Kidney (tissue), 14 donors: ENCODE measurements around the gene MFAP4. TPM values are rescaled to one million over a fixed set of nuclear protein-coding genes. Genes with fewer than 3 reads are reported as not detected.

ENCODE experiments used
- DNase-seq, 5 donors: peaks; one replicate each; pipeline ENCODE4 v3.0.0-alpha.2; 2013 to 2020
- FAIRE-seq: peaks from 2 replicates; lab custom pipeline; 2012; peaks lifted over from hg19 to GRCh38; lab: Jason Lieb, UNC
- H3K27ac ChIP-seq, 2 donors: one replicate each; pipeline ENCODE4 v1.7.0; 2013; ENCODE audit warnings: low read depth in 2 of 2, low read length in 2 of 2, inconsistent platforms in 1 of 2
- H3K27me3 ChIP-seq: one replicate; pipeline ENCODE4 v1.7.1; 2013; ENCODE audit warnings: low read length, inconsistent platforms; ENCODE audit not compliant: control insufficient read depth, insufficient read depth
- H3K36me3 ChIP-seq, 3 donors: one replicate each; pipeline versions ENCODE4 v1.7.0 to v1.7.1; 2013; ENCODE audit warnings: low read length in 3 of 3, control low read depth in 1 of 3, inconsistent platforms in 1 of 3; ENCODE audit not compliant: insufficient read depth in 3 of 3, control insufficient read depth in 2 of 3
- H3K4me1 ChIP-seq, 3 donors: one replicate each; pipeline versions ENCODE4 v1.7.0 to v1.7.1; 2013; ENCODE audit warnings: low read length in 3 of 3, inconsistent platforms in 1 of 3, low read depth in 1 of 3; ENCODE audit not compliant: control insufficient read depth in 2 of 3, insufficient read depth in 2 of 3
- H3K4me3 ChIP-seq, 3 donors: one replicate each; pipeline versions ENCODE4 v1.7.0 to v1.8.1; 2013; ENCODE audit warnings: low read length in 3 of 3, control low read depth in 1 of 3, inconsistent platforms in 1 of 3
- H3K9ac ChIP-seq, 3 donors: one replicate each; pipeline versions ENCODE4 v1.7.0 to v1.7.1; 2013; ENCODE audit warnings: low read length in 3 of 3, control low read depth in 1 of 3, inconsistent platforms in 1 of 3
- H3K9me3 ChIP-seq, 3 donors: one replicate each; pipeline versions ENCODE4 v1.7.0 to v1.7.1; 2013; ENCODE audit warnings: low read length in 3 of 3, control low read depth in 1 of 3, inconsistent platforms in 1 of 3; ENCODE audit not compliant: control insufficient read depth in 2 of 3, insufficient read depth in 1 of 3
- intact Hi-C: fragments of 100-400 bp; cut with DNase I; formaldehyde crosslinking; loops from one replicate; pipeline ENCODE4 v1.11.1; 2022
- polyA plus RNA-seq: library from polyadenylated mRNA; stranded (reverse); fragments of 350-450 nt; fragmentation: Illumina TruSeq; extraction: RNeasy Lipid Tissue Mini Kit (QIAGEN cat#74804); gene quantifications from one replicate; pipeline ENCODE4 v1.2.3, GENCODE V29; 2014; ENCODE audit warnings: low read depth, low replicate concordance; ENCODE audit not compliant: insufficient read depth
- total RNA-seq: library from RNA; stranded (reverse); fragmentation: NEBNext Ultra II Directional; extraction: Animal tissue kit (Norgen Biotek cat#: 25700); gene quantifications from one replicate; pipeline ENCODE4 v1.2.1, GENCODE V29; 2021
- TF ChIP-seq, protein P1 (sequence below): IDR thresholded peaks from 3 replicates; pipeline ENCODE4 v1.5.1; 2012; ENCODE audit warnings: mild to moderate bottlenecking, moderate library complexity, borderline replicate concordance; ENCODE audit not compliant: insufficient read depth; ENCODE audit errors: extremely low read depth
- donor health status: control.
- donor health status: control.
- donor health status: control.
- donor health status: control.
- donor health status: control.
- donor health status: DM: yes; HTN: yes; CAD: no.
- donor health status: Normal renal cell carcinoma (clear cell type).

MFAP4 gene
- total and polyA plus RNA-seq, 2 donors from 2014 or later = 27.6 to 51.1 TPM

DNA sequence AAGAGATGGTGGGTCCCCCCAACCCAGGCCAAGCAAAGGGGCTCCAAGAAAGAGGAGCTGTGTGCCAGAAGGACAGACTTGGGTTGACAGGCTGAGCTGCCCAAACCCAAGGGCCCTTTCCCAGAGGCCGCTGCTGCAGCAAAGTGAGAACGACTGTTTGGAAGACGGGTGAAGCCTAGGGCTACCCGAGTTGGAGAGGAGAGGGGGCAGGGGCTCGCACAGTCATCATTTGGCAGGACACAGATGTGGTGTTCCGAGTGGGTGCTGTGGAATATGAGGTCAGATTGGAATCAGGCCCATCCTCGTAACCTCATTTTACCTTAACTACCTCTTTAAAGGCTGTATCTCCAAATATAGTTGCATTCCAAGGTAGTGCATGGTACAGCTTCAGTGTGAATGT lies 5.3 kb upstream of the MFAP4 start:
- H3K27me3 ChIP-seq = no peaks in the 10 kb centered on the region
- no peaks in the 10 kb centered on the region for H3K36me3 ChIP-seq
- H3K27ac ChIP-seq = no peak overlapping the region
- peaks cover 0 to 4% (median 4%) of the 10 kb centered on the region in 3 donors for H3K4me1 ChIP-seq
- no peak overlapping the region for H3K9ac ChIP-seq
- no peak overlapping the region for H3K4me3 ChIP-seq
- intact Hi-C loops = no loop called here
- TF ChIP-seq, protein P1, sequence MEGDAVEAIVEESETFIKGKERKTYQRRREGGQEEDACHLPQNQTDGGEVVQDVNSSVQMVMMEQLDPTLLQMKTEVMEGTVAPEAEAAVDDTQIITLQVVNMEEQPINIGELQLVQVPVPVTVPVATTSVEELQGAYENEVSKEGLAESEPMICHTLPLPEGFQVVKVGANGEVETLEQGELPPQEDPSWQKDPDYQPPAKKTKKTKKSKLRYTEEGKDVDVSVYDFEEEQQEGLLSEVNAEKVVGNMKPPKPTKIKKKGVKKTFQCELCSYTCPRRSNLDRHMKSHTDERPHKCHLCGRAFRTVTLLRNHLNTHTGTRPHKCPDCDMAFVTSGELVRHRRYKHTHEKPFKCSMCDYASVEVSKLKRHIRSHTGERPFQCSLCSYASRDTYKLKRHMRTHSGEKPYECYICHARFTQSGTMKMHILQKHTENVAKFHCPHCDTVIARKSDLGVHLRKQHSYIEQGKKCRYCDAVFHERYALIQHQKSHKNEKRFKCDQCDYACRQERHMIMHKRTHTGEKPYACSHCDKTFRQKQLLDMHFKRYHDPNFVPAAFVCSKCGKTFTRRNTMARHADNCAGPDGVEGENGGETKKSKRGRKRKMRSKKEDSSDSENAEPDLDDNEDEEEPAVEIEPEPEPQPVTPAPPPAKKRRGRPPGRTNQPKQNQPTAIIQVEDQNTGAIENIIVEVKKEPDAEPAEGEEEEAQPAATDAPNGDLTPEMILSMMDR = no peak
- no peak for FAIRE-seq
- DNase-seq = peak in 2 of 5 donors; percentile 33 to 41
- H3K9me3 ChIP-seq = no peaks in the 10 kb centered on the region

DNA sequence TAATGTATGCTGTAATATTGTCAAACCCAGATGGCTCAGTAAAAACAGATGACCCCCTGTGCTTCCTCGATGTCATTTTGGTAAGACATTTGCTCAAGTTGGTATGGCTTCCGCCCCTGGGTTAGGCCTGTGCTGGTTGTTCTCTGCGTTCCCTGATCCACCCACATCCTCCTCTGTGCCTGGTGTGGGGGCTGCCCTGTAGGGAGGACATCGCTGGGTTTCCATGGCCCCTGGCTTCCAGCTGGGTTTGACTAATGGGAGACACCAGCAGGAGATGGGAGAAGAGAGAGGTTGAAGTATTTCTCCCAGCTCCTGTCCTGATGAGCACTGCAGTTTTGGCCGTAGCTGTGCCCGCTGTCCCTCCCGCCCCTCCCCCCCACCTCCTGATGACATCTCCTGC lies 4.4 kb upstream of the MFAP4 start:
- Histone ChIP-seq H3K9ac (no peak overlapping the region), H3K27ac (no peak overlapping the region), H3K36me3 (no peaks in the 10 kb centered on the region), H3K27me3 (no peaks in the 10 kb centered on the region), H3K4me1 (peaks cover 0 to 7% (median 4%) of the 10 kb centered on the region in 3 donors), H3K9me3 (no peaks in the 10 kb centered on the region), H3K4me3 (no peak overlapping the region)
- no peak for FAIRE-seq
- DNase-seq = peak in 2 of 5 donors; percentile 37 to 46
- intact Hi-C loops = no loop called here
- TF ChIP-seq, protein P1 = no peak

DNA sequence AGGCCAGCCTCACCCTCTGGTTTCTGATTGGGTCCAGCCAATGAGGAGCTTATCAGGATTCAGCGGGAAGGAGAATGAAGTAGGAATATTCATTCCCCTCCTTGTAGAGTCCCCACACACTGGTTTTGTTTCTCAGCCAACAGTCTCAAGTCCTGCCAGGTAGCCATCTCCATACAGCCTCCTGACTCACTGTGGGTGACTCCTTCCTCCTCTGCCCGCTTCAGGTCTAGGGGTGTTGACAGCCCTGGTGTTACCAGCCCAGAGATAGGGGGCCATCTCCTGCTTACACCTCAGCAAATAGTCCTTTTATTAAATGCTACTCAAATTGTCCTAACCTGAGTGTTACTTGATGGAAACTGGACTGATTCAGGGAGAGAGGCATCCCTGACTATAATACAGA lies 4.0 kb upstream of the MFAP4 start:
- H3K4me3 ChIP-seq = no peak overlapping the region
- no peaks in the 10 kb centered on the region for H3K27me3 ChIP-seq
- no peaks in the 10 kb centered on the region for H3K36me3 ChIP-seq
- H3K27ac ChIP-seq = no peak overlapping the region
- no peak for FAIRE-seq
- H3K9me3 ChIP-seq = no peaks in the 10 kb centered on the region
- peaks cover 0 to 9% (median 4%) of the 10 kb centered on the region in 3 donors for H3K4me1 ChIP-seq
- intact Hi-C loops = no loop called here
- H3K9ac ChIP-seq = no peak overlapping the region
- DNase-seq = no peak
- TF ChIP-seq, protein P1 = no peak
